Endothelial cell of umbilical vein (primary cell): Measurements from ENCODE around the gene ZNF70. TPM values are rescaled to one million over a fixed set of nuclear protein-coding genes. Genes with fewer than 3 reads are reported as not detected.

Experiments
- BruUV-seq: library from RNA; stranded (reverse); fragments of 400-500 nt; replicated peaks from 2 replicates; lab custom pipeline; 2021; lab: Mats Ljungman, UMichigan
- CTCF ChIA-PET: fragments of 300-600, 350-600 bp; sonication (Branson Sonifier 250); formaldehyde crosslinking; loops from one replicate; lab custom pipeline; 2021; ENCODE audit warnings: antibody characterized with exemption, inconsistent platforms; lab: Charles Lee
- POLR2A ChIA-PET: fragments of 300-600, 350-600 bp; sonication (Branson Sonifier 250); formaldehyde crosslinking; loops from one replicate; lab custom pipeline; 2021; ENCODE audit warnings: antibody characterized with exemption, inconsistent platforms; lab: Charles Lee
- DNase-seq: peaks from one replicate; pipeline ENCODE4 v3.0.0-alpha.2; 2011; ENCODE audit warnings: low read depth, low spot score
- FAIRE-seq: peaks from 2 replicates; lab custom pipeline; 2011; peaks lifted over from hg19 to GRCh38; lab: Jason Lieb, UNC
- H2AFZ ChIP-seq: 2 replicates; pipeline ENCODE4 v1.6.0; 2012; ENCODE audit warnings: low read depth, low read length, control low read depth, inconsistent platforms
- H3K27ac ChIP-seq: 2 replicates; pipeline ENCODE4 v1.5.1; 2011; ENCODE audit warnings: low read depth, mild to moderate bottlenecking, control low read depth, low read length, moderate library complexity; ENCODE audit not compliant: insufficient read depth
- H3K27me3 ChIP-seq, 2 experiments: 2 replicates each; pipeline versions ENCODE4 v1.6.0 to v1.6.1; 2011; ENCODE audit warnings: low read length in 2 of 2, mixed read lengths in 1 of 2; ENCODE audit not compliant: control insufficient read depth in 2 of 2, insufficient read depth in 2 of 2
- H3K36me3 ChIP-seq, 2 experiments: 2 replicates in 1 of 2; 3 replicates in 1 of 2; pipeline ENCODE4 v1.5.1; 2011; ENCODE audit warnings: low read length in 2 of 2, mild to moderate bottlenecking in 1 of 2, moderate library complexity in 1 of 2; ENCODE audit not compliant: control insufficient read depth in 2 of 2, insufficient read depth in 2 of 2; ENCODE audit errors: extremely low read depth in 1 of 2
- H3K4me1 ChIP-seq: 3 replicates; pipeline ENCODE4 v1.5.1; 2011; ENCODE audit warnings: mild to moderate bottlenecking, low read length; ENCODE audit not compliant: control insufficient read depth, insufficient read depth; ENCODE audit errors: extremely low read depth
- H3K4me2 ChIP-seq: 2 replicates; pipeline ENCODE4 v1.6.1; 2011; ENCODE audit warnings: low read length, control low read depth, mixed read lengths; ENCODE audit not compliant: insufficient read depth
- H3K4me3 ChIP-seq, 3 experiments: fragments of 200-600 bp in 1 of 3; sonication (generic), shearing (Covaris generic) in 1 of 3; replicated peaks in 1 of 3; 2 replicates each; pipeline ENCODE4 v1.5.1; 2011 to 2016; ENCODE audit warnings: control low read depth in 3 of 3, low read length in 3 of 3, mild to moderate bottlenecking in 2 of 3, inconsistent platforms in 1 of 3, low read depth in 1 of 3, moderate library complexity in 1 of 3; ENCODE audit not compliant: insufficient read depth in 1 of 3
- H3K79me2 ChIP-seq: 2 replicates; pipeline ENCODE4 v1.6.0; 2012; ENCODE audit warnings: low read length, inconsistent platforms; ENCODE audit not compliant: control insufficient read depth, insufficient read depth
- H3K9ac ChIP-seq: replicated peaks from 2 replicates; pipeline ENCODE3; 2011; ENCODE audit warnings: low read length, control low read depth; ENCODE audit not compliant: insufficient read depth; ENCODE audit errors: extremely low read depth
- H3K9me1 ChIP-seq: replicated peaks from 3 replicates; pipeline ENCODE4 v1.6.0; 2011; ENCODE audit warnings: mild to moderate bottlenecking, low read length; ENCODE audit not compliant: control insufficient read depth, insufficient read depth; ENCODE audit errors: extremely low read depth
- H3K9me3 ChIP-seq: replicated peaks from 2 replicates; pipeline ENCODE4 v1.5.1; 2012; ENCODE audit warnings: low read length, inconsistent platforms; ENCODE audit not compliant: control insufficient read depth, insufficient read depth
- H4K20me1 ChIP-seq: replicated peaks from 2 replicates; pipeline ENCODE3; 2011; ENCODE audit warnings: mild to moderate bottlenecking, low read length; ENCODE audit not compliant: control insufficient read depth, insufficient read depth; ENCODE audit errors: extremely low read depth
- EZH2 ChIP-seq: IDR thresholded peaks from 2 replicates; pipeline ENCODE4 v1.6.1; 2012; ENCODE audit warnings: borderline replicate concordance, low read depth, mild to moderate bottlenecking, moderate library complexity, low read length, inconsistent platforms; ENCODE audit not compliant: severe bottlenecking
- FOS ChIP-seq: IDR thresholded peaks from 2 replicates; pipeline ENCODE4 v1.6.1; 2011; ENCODE audit warnings: mild to moderate bottlenecking, low read length, moderate library complexity, borderline replicate concordance; ENCODE audit not compliant: insufficient read depth
- GATA2 ChIP-seq: IDR thresholded peaks from 2 replicates; pipeline ENCODE4 v1.7.0; 2011; ENCODE audit warnings: low read depth, mild to moderate bottlenecking, moderate library complexity, mixed read lengths, low read length; ENCODE audit not compliant: insufficient read length, insufficient read depth
- JUN ChIP-seq: IDR thresholded peaks from 2 replicates; pipeline ENCODE4 v1.6.1; 2011; ENCODE audit warnings: borderline replicate concordance, low read depth; ENCODE audit not compliant: insufficient read length, insufficient read depth
- MYC ChIP-seq: IDR thresholded peaks from one replicate; pipeline ENCODE4 v1.6.1; 2011; ENCODE audit warnings: mild to moderate bottlenecking, low read depth, low read length
- POLR2A ChIP-seq: IDR thresholded peaks from 2 replicates; pipeline ENCODE4 v1.6.1; 2012; ENCODE audit warnings: low read depth, mild to moderate bottlenecking, control low read depth, low read length
- POLR2AphosphoS5 ChIP-seq: IDR thresholded peaks from 2 replicates; pipeline ENCODE4 v1.6.1; 2012; ENCODE audit warnings: low read depth, mild to moderate bottlenecking, control low read depth, low read length, moderate library complexity; ENCODE audit not compliant: insufficient read depth
- dilution Hi-C: fragments of 300-500 bp; cut with MboI; formaldehyde crosslinking; loops from one replicate; pipeline ENCODE4 v1.15.0; 2019; ENCODE audit warnings: low sequenced_read_pairs; ENCODE audit not compliant: extremely low pct_ligation_motif_present
- intact Hi-C: fragments of 100-400 bp; cut with micrococcal nuclease; formaldehyde crosslinking; loops from one replicate; pipeline ENCODE4 v1.10.0; 2022
- polyA plus RNA-seq, 4 experiments: library from polyadenylated mRNA; depleted of rRNA in 3 of 4; stranded (reverse) in 3 of 4; unstranded in 1 of 4; fragments of >200 nt; gene quantifications; 2 replicates each; pipeline versions ENCODE4 v1.2.1 to v1.2.3, GENCODE V29; 2011 to 2012; ENCODE audit warnings: missing spikeins in 1 of 4
- total RNA-seq: library from RNA; stranded (reverse); gene quantifications from 2 replicates; pipeline ENCODE4 v1.2.3, GENCODE V29; 2021
- TF ChIP-seq, protein P1 (sequence below), 2 donors: IDR thresholded peaks; 1 replicate in 1 of 2; 2 replicates in 1 of 2; pipeline ENCODE4 v1.5.1; 2011; ENCODE audit warnings: low read length in 2 of 2, mild to moderate bottlenecking in 2 of 2, moderate library complexity in 2 of 2, control low read depth in 1 of 2, inconsistent platforms in 1 of 2, low read depth in 1 of 2; ENCODE audit not compliant: insufficient read depth in 1 of 2; ENCODE audit errors: extremely low read depth in 1 of 2
- TF ChIP-seq, protein P2 (sequence below): IDR thresholded peaks from 2 replicates; pipeline ENCODE4 v1.6.1; 2011; ENCODE audit not compliant: insufficient read depth, insufficient read length

Gene ZNF70
- total and polyA plus RNA-seq, 2 donors (not counting 3 experiments of a cell fraction or from before 2014, with no cell fraction given), result 1.9 to 6.2 TPM

DNA sequence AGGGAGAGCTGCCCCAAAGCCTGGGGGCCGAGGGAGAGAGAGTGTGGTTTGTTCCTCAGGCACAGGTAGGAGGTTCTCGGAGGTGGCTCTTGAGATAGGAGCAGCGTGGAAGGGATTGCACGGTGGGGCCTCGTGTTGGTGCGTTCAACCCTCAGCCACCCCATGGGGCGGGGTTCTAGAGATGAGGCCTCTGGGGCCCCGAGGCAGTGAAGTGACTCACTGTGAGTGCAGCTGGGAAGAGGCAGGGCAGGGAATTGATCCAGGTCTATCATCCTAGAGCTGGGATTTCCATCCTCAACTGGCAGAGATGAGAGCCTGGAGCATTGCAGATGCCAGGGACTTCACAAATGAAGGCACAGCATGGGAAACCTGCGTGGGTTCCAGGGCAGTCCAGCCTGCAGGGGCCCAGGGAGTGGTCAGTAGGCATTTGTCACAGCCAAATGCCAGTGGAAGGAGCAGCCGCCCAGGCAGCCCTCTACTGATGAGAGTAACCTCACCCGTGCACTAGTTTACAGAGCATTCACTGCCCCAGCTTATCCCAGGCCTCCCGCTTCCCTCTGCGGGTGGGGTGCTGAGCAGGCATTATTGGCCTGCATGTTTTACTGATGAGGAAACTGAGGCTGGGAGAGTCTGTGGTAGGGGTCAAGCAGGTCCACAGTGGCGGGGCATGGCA lies 30.7 kb upstream of the ZNF70 start:
- H3K9ac ChIP-seq, result no peak overlapping the region

More for the DNA sequence above, 30.7 kb upstream of the ZNF70 start:
- H3K36me3 ChIP-seq, result no peaks in the 10 kb centered on the region
- H3K79me2 ChIP-seq, result no peaks in the 10 kb centered on the region
- no peak overlapping the region for H3K4me2 ChIP-seq
- no peaks in the 10 kb centered on the region for H3K9me1 ChIP-seq
- ChIA-PET POLR2A (no interaction called here), CTCF (interaction anchor here (1.4 kb wide), 1 partner anchor 68 kb away, joined by 3 read pairs; no protein-coding TSS in a partner anchor)
- no peak overlapping the region for H2AFZ ChIP-seq
- no peak overlapping the region for H3K27ac ChIP-seq
- intact Hi-C loops, result no loop called here
- H4K20me1 ChIP-seq, result no peaks in the 10 kb centered on the region
- H3K4me3 ChIP-seq, result no peak overlapping the region
- TF ChIP-seq EZH2, result no peak
- TF ChIP-seq GATA2, result no peak
- no peak for TF ChIP-seq POLR2A
- no peak for TF ChIP-seq MYC
- no peak for TF ChIP-seq POLR2AphosphoS5
- no peak for TF ChIP-seq FOS
- no peak for TF ChIP-seq JUN
- TF ChIP-seq, protein P1, sequence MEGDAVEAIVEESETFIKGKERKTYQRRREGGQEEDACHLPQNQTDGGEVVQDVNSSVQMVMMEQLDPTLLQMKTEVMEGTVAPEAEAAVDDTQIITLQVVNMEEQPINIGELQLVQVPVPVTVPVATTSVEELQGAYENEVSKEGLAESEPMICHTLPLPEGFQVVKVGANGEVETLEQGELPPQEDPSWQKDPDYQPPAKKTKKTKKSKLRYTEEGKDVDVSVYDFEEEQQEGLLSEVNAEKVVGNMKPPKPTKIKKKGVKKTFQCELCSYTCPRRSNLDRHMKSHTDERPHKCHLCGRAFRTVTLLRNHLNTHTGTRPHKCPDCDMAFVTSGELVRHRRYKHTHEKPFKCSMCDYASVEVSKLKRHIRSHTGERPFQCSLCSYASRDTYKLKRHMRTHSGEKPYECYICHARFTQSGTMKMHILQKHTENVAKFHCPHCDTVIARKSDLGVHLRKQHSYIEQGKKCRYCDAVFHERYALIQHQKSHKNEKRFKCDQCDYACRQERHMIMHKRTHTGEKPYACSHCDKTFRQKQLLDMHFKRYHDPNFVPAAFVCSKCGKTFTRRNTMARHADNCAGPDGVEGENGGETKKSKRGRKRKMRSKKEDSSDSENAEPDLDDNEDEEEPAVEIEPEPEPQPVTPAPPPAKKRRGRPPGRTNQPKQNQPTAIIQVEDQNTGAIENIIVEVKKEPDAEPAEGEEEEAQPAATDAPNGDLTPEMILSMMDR (IDR thresholded peaks at IDR 0.05; ENCODE audit: extremely low read depth in 1 of 2, insufficient read depth in 1 of 2, low read depth in 1 of 2, low read length in 2 of 2), result no peak
- TF ChIP-seq, protein P2, sequence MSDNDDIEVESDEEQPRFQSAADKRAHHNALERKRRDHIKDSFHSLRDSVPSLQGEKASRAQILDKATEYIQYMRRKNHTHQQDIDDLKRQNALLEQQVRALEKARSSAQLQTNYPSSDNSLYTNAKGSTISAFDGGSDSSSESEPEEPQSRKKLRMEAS, result no peak
- H3K4me1 ChIP-seq, result peaks cover 5% of the 10 kb centered on the region
- DNase-seq (no peak), FAIRE-seq (no peak)
- BruUV-seq, result no TSS peak
- no peaks in the 10 kb centered on the region for H3K9me3 ChIP-seq
- H3K27me3 ChIP-seq, result no peaks in the 10 kb centered on the region
- dilution Hi-C loops, result no loop called here
